Tibial nerve (tissue), 4 donors: ENCODE data around the gene RTN1.

ENCODE experiments used
- EP300 ChIP-seq, 2 donors: sonication (generic); formaldehyde crosslinking; IDR thresholded peaks; one replicate each; pipeline ENCODE4 v1.6.1; 2017; ENCODE audit warnings: antibody characterized with exemption in 2 of 2, mild to moderate bottlenecking in 1 of 2
- POLR2A ChIP-seq, 2 donors: fragments of 450-650 bp; IDR thresholded peaks; one replicate each; pipeline ENCODE4 v1.6.1; 2017; ENCODE audit warnings: antibody characterized with exemption in 2 of 2, mild to moderate bottlenecking in 2 of 2, moderate library complexity in 2 of 2
- TF ChIP-seq, protein P1 (sequence below), 5 experiments: fragments of 200-600 bp in 3 of 5; fragments of 450-650 bp in 2 of 5; sonication (generic) in 3 of 5; IDR thresholded peaks; one replicate each; pipeline ENCODE4 v1.5.1; 2016 to 2019; ENCODE audit warnings: antibody characterized with exemption in 5 of 5, mild to moderate bottlenecking in 3 of 5, moderate library complexity in 2 of 5

DNA sequence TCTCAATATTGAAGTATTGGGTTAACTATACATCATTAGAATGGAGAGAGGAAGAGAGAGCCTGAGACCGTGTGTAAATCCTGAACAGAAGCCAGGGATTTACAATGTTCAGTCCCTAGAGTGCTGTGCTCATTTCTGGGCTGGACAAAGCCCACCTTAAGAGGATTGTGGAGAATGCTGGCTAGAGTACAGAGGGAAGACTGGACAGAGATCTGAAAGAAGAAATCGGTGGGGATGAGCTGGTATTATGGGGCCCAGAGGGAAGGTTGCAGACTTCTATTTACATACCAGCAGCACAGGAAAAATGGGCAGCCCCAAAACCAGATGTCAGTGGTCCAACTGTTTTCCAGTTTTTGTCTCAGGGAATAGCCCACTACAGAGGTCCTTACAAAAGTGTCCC lies 42.3 kb downstream of the RTN1 start:
- TF ChIP-seq, protein P1, sequence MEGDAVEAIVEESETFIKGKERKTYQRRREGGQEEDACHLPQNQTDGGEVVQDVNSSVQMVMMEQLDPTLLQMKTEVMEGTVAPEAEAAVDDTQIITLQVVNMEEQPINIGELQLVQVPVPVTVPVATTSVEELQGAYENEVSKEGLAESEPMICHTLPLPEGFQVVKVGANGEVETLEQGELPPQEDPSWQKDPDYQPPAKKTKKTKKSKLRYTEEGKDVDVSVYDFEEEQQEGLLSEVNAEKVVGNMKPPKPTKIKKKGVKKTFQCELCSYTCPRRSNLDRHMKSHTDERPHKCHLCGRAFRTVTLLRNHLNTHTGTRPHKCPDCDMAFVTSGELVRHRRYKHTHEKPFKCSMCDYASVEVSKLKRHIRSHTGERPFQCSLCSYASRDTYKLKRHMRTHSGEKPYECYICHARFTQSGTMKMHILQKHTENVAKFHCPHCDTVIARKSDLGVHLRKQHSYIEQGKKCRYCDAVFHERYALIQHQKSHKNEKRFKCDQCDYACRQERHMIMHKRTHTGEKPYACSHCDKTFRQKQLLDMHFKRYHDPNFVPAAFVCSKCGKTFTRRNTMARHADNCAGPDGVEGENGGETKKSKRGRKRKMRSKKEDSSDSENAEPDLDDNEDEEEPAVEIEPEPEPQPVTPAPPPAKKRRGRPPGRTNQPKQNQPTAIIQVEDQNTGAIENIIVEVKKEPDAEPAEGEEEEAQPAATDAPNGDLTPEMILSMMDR (IDR thresholded peaks at IDR 0.05) = no peak
- TF ChIP-seq POLR2A (IDR thresholded peaks at IDR 0.05) (no peak), EP300 (IDR thresholded peaks at IDR 0.05) (no peak)
